SKM-1 treated with dmso at 0.1 percent for 144 hours (cell line): ENCODE data around the gene NUP85.
"Not testable (repeated sequence)": the region's sequence is repeated elsewhere in the genome, so short reads cannot be mapped to it uniquely, and the experiment has no call there.

Source experiments
- DNase-seq: peaks from one replicate; lab custom pipeline; 2025; ENCODE audit not compliant: unreplicated experiment; lab: John Stamatoyannopoulos, UW

Gene NUP85

GRCh38 chr17:75205037-75205792, at the start of gene NUP85:
Gene NUP85, plus strand, starts transcription at chr17:75205679. Its CDS starts 83 bp downstream, at chr17:75205762.
- peak; percentile 87 for DNase-seq

GRCh38 chr17:75158480-75158879, 47.0 kb upstream of the NUP85 start:
- not testable (repeated sequence) for DNase-seq

- DNase-seq = no peak
These were observed 46.1 kb upstream of the NUP85 start for GRCh38 chr17:75159196-75160031.

- no peak for DNase-seq
These were observed 45.3 kb upstream of the NUP85 start for GRCh38 chr17:75160211-75160610.

GRCh38 chr17:75163074-75163473, 42.4 kb upstream of the NUP85 start:
- no peak for DNase-seq

- DNase-seq = not testable (repeated sequence)
These were observed 40.9 kb upstream of the NUP85 start for GRCh38 chr17:75164606-75165005.

GRCh38 chr17:75168998-75169397, 36.5 kb upstream of the NUP85 start:
- no peak for DNase-seq

GRCh38 chr17:75173526-75173925, 32.0 kb upstream of the NUP85 start:
- no peak for DNase-seq

GRCh38 chr17:75174996-75175395, 30.5 kb upstream of the NUP85 start:
- DNase-seq = no peak

- no peak for DNase-seq
These were observed 28.9 kb upstream of the NUP85 start for GRCh38 chr17:75176625-75177024.

- DNase-seq = no peak
These were observed 27.0 kb upstream of the NUP85 start for GRCh38 chr17:75178453-75178852.

- no peak for DNase-seq
These were observed 24.4 kb upstream of the NUP85 start for GRCh38 chr17:75181110-75181509.

GRCh38 chr17:75181608-75182318, 23.7 kb upstream of the NUP85 start:
- no peak for DNase-seq

GRCh38 chr17:75182319-75182568, 23.2 kb upstream of the NUP85 start:
- no peak for DNase-seq

- peak; percentile 81 for DNase-seq
These were observed 22.7 kb upstream of the NUP85 start, which contains the start of gene SUMO2 for GRCh38 chr17:75182569-75183436. Gene SUMO2, minus strand, starts transcription at chr17:75182959. Its CDS starts 125 bp downstream, at chr17:75182834.

GRCh38 chr17:75183999-75184884, 21.2 kb upstream of the NUP85 start:
- DNase-seq = no peak

- DNase-seq = no peak
These were observed 16.9 kb upstream of the NUP85 start for GRCh38 chr17:75188614-75189013.

- peak; percentile 28 for DNase-seq
These were observed 13.9 kb upstream of the NUP85 start for GRCh38 chr17:75191584-75191983.

GRCh38 chr17:75194879-75195278, 10.6 kb upstream of the NUP85 start:
- no peak for DNase-seq
